ENCODE results near the gene FOXN1. TPM values are rescaled to one million over a fixed set of nuclear protein-coding genes. Genes with fewer than 3 reads are reported as not detected.

The FOXN1 gene
- polyA plus RNA-seq, 2 of the 4 experiments (the other 2 are of a cell fraction) = not detected

DNA sequence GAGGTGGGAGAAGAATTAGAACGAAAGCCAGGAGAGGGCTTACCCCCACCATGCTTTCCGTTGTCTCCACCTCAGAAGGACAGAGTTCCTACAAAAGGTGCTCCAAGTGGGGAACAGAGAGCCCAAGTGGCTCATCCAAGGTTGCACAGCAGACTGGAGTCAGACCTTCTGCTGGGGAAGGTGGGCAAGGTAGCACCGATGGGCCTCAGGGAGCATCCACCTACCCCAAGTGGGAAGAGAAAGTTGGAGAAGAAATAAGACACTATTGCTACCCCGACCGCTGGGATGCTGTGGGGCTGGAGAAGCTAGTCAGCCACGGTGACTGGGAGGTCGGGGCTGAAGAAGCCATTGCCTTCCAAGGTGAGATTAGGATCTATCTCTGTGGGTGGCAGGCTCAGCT lies 24.8 kb downstream of the FOXN1 start:
- ATAC-seq (no peak), DNase-seq (ENCODE audit: low read depth in 1 of 2, low spot score in 1 of 2) (no peak), FAIRE-seq (no peak)
- Histone ChIP-seq H3K4me3 (no peak overlapping the region), H3K4me1 (peaks cover 21% of the 10 kb centered on the region), H3K9me3 (no peaks in the 10 kb centered on the region), H3K4me2 (no peak overlapping the region), H3K27ac (no peak overlapping the region)
- TF ChIP-seq ZFP36 (IDR thresholded peaks at IDR 0.05; ENCODE audit: borderline replicate concordance, partially characterized antibody) = peak; percentile 51
- TF ChIP-seq, protein P1, sequence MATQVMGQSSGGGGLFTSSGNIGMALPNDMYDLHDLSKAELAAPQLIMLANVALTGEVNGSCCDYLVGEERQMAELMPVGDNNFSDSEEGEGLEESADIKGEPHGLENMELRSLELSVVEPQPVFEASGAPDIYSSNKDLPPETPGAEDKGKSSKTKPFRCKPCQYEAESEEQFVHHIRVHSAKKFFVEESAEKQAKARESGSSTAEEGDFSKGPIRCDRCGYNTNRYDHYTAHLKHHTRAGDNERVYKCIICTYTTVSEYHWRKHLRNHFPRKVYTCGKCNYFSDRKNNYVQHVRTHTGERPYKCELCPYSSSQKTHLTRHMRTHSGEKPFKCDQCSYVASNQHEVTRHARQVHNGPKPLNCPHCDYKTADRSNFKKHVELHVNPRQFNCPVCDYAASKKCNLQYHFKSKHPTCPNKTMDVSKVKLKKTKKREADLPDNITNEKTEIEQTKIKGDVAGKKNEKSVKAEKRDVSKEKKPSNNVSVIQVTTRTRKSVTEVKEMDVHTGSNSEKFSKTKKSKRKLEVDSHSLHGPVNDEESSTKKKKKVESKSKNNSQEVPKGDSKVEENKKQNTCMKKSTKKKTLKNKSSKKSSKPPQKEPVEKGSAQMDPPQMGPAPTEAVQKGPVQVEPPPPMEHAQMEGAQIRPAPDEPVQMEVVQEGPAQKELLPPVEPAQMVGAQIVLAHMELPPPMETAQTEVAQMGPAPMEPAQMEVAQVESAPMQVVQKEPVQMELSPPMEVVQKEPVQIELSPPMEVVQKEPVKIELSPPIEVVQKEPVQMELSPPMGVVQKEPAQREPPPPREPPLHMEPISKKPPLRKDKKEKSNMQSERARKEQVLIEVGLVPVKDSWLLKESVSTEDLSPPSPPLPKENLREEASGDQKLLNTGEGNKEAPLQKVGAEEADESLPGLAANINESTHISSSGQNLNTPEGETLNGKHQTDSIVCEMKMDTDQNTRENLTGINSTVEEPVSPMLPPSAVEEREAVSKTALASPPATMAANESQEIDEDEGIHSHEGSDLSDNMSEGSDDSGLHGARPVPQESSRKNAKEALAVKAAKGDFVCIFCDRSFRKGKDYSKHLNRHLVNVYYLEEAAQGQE (IDR thresholded peaks at IDR 0.05) = no peak
- TF ChIP-seq, protein P2, sequence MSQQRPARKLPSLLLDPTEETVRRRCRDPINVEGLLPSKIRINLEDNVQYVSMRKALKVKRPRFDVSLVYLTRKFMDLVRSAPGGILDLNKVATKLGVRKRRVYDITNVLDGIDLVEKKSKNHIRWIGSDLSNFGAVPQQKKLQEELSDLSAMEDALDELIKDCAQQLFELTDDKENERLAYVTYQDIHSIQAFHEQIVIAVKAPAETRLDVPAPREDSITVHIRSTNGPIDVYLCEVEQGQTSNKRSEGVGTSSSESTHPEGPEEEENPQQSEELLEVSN (IDR thresholded peaks at IDR 0.05; ENCODE audit: borderline replicate concordance, low read depth) = no peak
- POLR2A ChIA-PET = no interaction called here
- 61% methylated on average over 7 of the region's 7 CpGs for WGBS (ENCODE audit: missing lambda C conversion rate)
- CTCF ChIA-PET = interaction anchor here (1.2 to 15.1 kb wide), 5 partner anchors 10 to 32 kb away, joined by 3 to 317 read pairs (median 4); partner anchors contain the start of genes FOXN1 and UNC119

DNA sequence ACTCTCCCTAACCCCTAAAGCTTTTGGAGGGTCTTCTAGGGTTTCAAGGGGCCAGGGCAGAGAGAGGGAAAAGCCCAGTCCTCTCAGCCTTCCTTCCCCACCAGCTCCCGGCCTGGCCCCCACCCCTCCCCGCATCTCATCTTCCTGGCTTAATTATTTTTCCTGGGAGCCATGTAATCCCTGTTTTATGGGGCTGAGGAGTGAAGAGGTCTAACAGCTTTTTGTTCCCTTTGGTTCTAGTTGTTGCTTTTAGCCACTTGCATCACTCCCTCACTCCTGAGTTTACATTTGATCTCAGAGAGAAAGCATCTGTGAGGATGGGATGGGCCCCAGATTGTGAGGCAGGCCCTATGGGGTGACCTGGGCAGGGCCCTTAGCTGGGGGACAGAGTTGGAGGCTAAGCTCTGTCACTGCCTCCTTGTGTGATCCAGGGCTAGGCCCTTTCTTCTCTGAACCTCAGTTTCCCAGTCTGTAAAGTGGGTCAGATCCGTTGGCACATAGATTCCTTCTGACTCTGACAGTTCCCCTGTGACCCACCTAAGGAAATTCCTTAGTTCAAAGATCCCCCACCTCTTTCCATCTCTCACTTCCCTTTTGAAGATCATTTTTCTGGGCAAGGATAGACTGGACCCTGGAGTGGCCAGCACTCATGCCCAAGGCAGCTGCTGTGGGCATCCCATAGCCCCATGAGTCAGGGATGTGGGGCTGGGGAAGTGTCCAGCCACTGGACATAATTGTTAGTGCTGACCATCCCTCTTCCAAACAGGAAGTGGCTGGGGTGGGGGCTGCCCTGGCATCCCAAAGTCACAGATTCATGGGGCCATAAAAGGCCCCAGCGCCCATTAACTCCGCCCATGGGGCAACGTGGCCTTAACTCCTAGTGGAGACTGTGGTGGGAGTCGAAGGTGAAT lies 26.2 kb downstream of the FOXN1 start:
- H3K9me3 ChIP-seq = no peaks in the 10 kb centered on the region
- no peak overlapping the region for H3K4me2 ChIP-seq
- H3K4me3 ChIP-seq = no peak overlapping the region
- H3K4me1 ChIP-seq = peaks cover 16% of the 10 kb centered on the region
- no peak overlapping the region for H3K27ac ChIP-seq
- CTCF ChIA-PET = interaction anchor here (0.6 to 15.1 kb wide), 8 partner anchors 8 to 161 kb away, joined by 3 to 317 read pairs (median 4); partner anchors contain the start of genes FOXN1, SARM1 and UNC119
- POLR2A ChIA-PET = no interaction called here
- DNase-seq (ENCODE audit: low read depth in 1 of 2, low spot score in 1 of 2) (no peak), FAIRE-seq (no peak), ATAC-seq (no peak)
- TF ChIP-seq TFCP2L1 (CRISPR knock-in tag; IDR thresholded peaks at IDR 0.05) (no peak), POLR2AphosphoS2 (conservative IDR thresholded peaks at IDR 0.05; ENCODE audit: low read length) (no peak), PHF8 (IDR thresholded peaks at IDR 0.05; ENCODE audit: borderline replicate concordance, low read depth) (no peak), RNF2 (IDR thresholded peaks at IDR 0.05; ENCODE audit: borderline replicate concordance, low read depth) (no peak), TP53 (CRISPR knock-in tag; IDR thresholded peaks at IDR 0.05) (no peak), SREBF2 (IDR thresholded peaks at IDR 0.05) (no peak), KDM5A (IDR thresholded peaks at IDR 0.05) (no peak), CBX2 (IDR thresholded peaks at IDR 0.05; ENCODE audit: borderline replicate concordance, low read depth) (no peak), ESRRA (IDR thresholded peaks at IDR 0.05; ENCODE audit: borderline replicate concordance, low read length) (no peak), NR3C1 (IDR thresholded peaks at IDR 0.05) (no peak), ZSCAN20 (CRISPR knock-in tag; IDR thresholded peaks at IDR 0.05) (no peak), HDAC2 (IDR thresholded peaks at IDR 0.05) (no peak)
- TF ChIP-seq, protein P3, sequence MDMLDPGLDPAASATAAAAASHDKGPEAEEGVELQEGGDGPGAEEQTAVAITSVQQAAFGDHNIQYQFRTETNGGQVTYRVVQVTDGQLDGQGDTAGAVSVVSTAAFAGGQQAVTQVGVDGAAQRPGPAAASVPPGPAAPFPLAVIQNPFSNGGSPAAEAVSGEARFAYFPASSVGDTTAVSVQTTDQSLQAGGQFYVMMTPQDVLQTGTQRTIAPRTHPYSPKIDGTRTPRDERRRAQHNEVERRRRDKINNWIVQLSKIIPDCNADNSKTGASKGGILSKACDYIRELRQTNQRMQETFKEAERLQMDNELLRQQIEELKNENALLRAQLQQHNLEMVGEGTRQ (IDR thresholded peaks at IDR 0.05) = no peak
- TF ChIP-seq, protein P4, sequence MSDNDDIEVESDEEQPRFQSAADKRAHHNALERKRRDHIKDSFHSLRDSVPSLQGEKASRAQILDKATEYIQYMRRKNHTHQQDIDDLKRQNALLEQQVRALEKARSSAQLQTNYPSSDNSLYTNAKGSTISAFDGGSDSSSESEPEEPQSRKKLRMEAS (IDR thresholded peaks at IDR 0.05) = no peak
- TF ChIP-seq, protein P1 (IDR thresholded peaks at IDR 0.05) = no peak
- TF ChIP-seq, protein P2 (IDR thresholded peaks at IDR 0.05; ENCODE audit: borderline replicate concordance, low read depth) = no peak
- WGBS (ENCODE audit: missing lambda C conversion rate) = 69% methylated on average over 7 of the region's 7 CpGs

Measured in A549 (cell line).